OCI-LY1 (cell line): ENCODE measurements around the gene PABPC3.

Source experiments
- EZH2 ChIP-seq: fragments of 200-600 bp; sonication (generic), shearing (Covaris generic); IDR thresholded peaks from 2 replicates; pipeline ENCODE4 v1.8.0; 2017; ENCODE audit warnings: borderline replicate concordance, mixed run types, mild to moderate bottlenecking, antibody characterized with exemption, low read length, moderate library complexity, mixed read lengths
- TF ChIP-seq, protein P1 (sequence below): fragments of 200-600 bp; sonication (generic), shearing (Covaris generic); IDR thresholded peaks from 2 replicates; pipeline ENCODE4 v1.5.1; 2017; ENCODE audit warnings: mild to moderate bottlenecking, antibody characterized with exemption, low read length, moderate library complexity, mixed read lengths

GRCh38 chr13:25067064-25067463 lies 28.9 kb upstream of the PABPC3 start:
- TF ChIP-seq, protein P1, sequence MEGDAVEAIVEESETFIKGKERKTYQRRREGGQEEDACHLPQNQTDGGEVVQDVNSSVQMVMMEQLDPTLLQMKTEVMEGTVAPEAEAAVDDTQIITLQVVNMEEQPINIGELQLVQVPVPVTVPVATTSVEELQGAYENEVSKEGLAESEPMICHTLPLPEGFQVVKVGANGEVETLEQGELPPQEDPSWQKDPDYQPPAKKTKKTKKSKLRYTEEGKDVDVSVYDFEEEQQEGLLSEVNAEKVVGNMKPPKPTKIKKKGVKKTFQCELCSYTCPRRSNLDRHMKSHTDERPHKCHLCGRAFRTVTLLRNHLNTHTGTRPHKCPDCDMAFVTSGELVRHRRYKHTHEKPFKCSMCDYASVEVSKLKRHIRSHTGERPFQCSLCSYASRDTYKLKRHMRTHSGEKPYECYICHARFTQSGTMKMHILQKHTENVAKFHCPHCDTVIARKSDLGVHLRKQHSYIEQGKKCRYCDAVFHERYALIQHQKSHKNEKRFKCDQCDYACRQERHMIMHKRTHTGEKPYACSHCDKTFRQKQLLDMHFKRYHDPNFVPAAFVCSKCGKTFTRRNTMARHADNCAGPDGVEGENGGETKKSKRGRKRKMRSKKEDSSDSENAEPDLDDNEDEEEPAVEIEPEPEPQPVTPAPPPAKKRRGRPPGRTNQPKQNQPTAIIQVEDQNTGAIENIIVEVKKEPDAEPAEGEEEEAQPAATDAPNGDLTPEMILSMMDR, result no peak
- TF ChIP-seq EZH2, result no peak
